GM18508 (cell line): ENCODE measurements around the gene NOL4.

Experiments
- ATAC-seq: cut with Tn5 transposase; IDR thresholded peaks from one replicate; pipeline ENCODE4 v1.9.1; 2021; ENCODE audit warnings: moderate number of reproducible peaks; ENCODE audit not compliant: insufficient read depth, unreplicated experiment

The NOL4 gene

DNA sequence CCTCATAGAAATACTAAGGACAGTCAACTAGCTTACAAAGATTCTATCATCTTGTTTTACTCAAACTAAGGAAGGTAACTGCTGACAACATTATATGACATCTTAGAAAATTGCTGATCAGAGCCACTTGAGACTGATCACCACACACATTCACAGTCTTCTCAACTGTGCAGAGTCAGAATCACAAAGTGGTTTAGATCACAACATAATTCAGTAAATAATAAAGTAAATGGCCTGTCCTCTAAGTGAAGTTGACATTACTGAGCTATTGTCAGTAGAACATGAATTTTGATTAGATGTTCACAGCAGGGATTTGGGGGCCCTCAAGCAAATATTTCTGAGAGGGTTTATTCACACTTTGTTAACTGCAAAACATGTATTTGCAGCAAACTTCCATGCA, 28.5 kb downstream of the NOL4 start:
- no peak for ATAC-seq

DNA sequence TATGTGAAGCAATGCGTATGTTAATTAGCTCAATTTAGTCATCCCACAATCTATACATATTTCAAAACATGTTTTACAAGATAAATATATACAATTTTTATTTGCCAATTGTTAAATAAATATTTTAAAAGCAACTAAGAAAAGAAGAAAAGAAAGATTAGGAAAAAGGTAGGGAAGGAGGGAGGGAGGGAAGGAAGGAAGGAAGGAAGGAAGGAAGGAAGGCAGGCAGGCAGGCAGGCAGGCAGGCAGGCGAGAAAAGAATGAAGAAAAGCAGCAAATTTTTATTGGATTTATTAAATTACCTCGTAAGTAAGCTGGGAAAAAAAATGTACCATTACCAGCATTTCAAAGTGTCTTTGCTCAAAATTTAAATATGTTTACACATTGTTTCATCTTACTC, 30.5 kb downstream of the NOL4 start:
- ATAC-seq: no peak

DNA sequence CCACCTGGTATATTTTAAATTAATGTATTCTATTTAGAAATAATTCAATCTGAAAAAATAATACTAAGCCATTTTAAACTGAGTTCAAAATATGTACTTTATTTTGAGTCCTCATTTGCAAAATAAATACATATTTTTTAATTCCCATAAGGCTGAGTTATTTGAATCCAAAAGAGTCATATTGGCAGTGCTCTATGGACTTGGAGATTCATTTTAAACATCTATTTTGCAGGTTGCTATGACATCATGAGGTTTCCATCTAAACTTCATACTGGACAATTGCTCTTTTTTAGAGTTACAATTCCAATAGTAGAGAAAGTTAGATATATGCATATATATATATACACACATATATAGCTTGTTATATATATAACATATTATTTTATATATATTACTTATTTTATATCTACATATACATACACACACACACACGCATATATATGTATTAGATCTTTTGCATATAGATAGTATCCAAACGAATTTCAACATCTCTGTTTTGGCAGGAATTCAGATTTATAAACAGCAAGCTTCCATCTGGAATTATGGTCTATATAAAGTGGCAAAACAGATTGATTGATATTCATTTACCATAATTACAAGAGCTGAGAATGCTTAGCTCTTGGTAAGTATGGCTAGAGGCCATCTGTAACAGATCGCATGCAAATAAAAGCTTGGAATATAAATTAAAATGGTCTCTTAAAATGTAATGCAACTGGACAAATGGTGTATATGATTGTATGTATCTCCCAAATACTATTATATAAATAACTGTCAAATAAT, 34.9 kb downstream of the NOL4 start:
- no peak for ATAC-seq
